Glutamatergic neuron (in vitro differentiated cells): Measurements from ENCODE around the gene AP4S1. TPM values are rescaled to one million over a fixed set of nuclear protein-coding genes. Genes with fewer than 3 reads are reported as not detected.

Experiments
- DNase-seq: peaks from one replicate; pipeline ENCODE4 v3.0.0; 2022
- H3K27ac Mint-ChIP-seq: one replicate; pipeline ENCODE4 v1.8.0; 2020; ENCODE audit warnings: mild to moderate bottlenecking, mixed read lengths, inconsistent platforms; ENCODE audit not compliant: unreplicated experiment
- H3K27me3 Mint-ChIP-seq: one replicate; pipeline ENCODE4 v1.8.0; 2020; ENCODE audit warnings: mild to moderate bottlenecking, moderate library complexity, mixed read lengths, inconsistent platforms; ENCODE audit not compliant: unreplicated experiment
- H3K36me3 Mint-ChIP-seq: one replicate; pipeline ENCODE4 v1.8.0; 2020; ENCODE audit warnings: mild to moderate bottlenecking, mixed read lengths, inconsistent platforms; ENCODE audit not compliant: unreplicated experiment
- H3K4me1 Mint-ChIP-seq: one replicate; pipeline ENCODE4 v1.8.0; 2020; ENCODE audit warnings: mild to moderate bottlenecking, low read depth, mixed read lengths, inconsistent platforms; ENCODE audit not compliant: unreplicated experiment
- H3K4me3 Mint-ChIP-seq: one replicate; pipeline ENCODE4 v1.8.0; 2020; ENCODE audit warnings: mild to moderate bottlenecking, mixed read lengths, inconsistent platforms; ENCODE audit not compliant: unreplicated experiment
- H3K9me3 Mint-ChIP-seq: one replicate; pipeline ENCODE4 v1.8.0; 2020; ENCODE audit warnings: mild to moderate bottlenecking, moderate library complexity, mixed read lengths, inconsistent platforms; ENCODE audit not compliant: unreplicated experiment
- total RNA-seq: library from RNA; stranded (reverse); fragmentation: NEBNext Ultra II Directional; extraction: Animal tissue kit (Norgen Biotek cat#: 25700); gene quantifications from one replicate; pipeline ENCODE4 v1.2.1, GENCODE V29; 2021; ENCODE audit not compliant: unreplicated experiment
- TF ChIP-seq, protein P1 (sequence below): fragments of 200-600 bp; sonication (generic); IDR thresholded peaks from one replicate; pipeline ENCODE4 v1.5.0; 2021; ENCODE audit not compliant: partially characterized antibody, unreplicated experiment

Gene AP4S1
- total RNA-seq, 1 donor from 2014 or later: 6.9 TPM

GRCh38 chr14:31118892-31119291 lies 93.4 kb downstream of the AP4S1 start:
- DNase-seq: no peak
- Mint-ChIP-seq H3K27ac (no peak overlapping the region), H3K4me3 (no peak overlapping the region), H3K9me3 (peaks cover 2% of the 10 kb centered on the region), H3K4me1 (no peaks in the 10 kb centered on the region), H3K27me3 (no peaks in the 10 kb centered on the region), H3K36me3 (no peaks in the 10 kb centered on the region)
- TF ChIP-seq, protein P1, sequence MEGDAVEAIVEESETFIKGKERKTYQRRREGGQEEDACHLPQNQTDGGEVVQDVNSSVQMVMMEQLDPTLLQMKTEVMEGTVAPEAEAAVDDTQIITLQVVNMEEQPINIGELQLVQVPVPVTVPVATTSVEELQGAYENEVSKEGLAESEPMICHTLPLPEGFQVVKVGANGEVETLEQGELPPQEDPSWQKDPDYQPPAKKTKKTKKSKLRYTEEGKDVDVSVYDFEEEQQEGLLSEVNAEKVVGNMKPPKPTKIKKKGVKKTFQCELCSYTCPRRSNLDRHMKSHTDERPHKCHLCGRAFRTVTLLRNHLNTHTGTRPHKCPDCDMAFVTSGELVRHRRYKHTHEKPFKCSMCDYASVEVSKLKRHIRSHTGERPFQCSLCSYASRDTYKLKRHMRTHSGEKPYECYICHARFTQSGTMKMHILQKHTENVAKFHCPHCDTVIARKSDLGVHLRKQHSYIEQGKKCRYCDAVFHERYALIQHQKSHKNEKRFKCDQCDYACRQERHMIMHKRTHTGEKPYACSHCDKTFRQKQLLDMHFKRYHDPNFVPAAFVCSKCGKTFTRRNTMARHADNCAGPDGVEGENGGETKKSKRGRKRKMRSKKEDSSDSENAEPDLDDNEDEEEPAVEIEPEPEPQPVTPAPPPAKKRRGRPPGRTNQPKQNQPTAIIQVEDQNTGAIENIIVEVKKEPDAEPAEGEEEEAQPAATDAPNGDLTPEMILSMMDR: no peak

DNA sequence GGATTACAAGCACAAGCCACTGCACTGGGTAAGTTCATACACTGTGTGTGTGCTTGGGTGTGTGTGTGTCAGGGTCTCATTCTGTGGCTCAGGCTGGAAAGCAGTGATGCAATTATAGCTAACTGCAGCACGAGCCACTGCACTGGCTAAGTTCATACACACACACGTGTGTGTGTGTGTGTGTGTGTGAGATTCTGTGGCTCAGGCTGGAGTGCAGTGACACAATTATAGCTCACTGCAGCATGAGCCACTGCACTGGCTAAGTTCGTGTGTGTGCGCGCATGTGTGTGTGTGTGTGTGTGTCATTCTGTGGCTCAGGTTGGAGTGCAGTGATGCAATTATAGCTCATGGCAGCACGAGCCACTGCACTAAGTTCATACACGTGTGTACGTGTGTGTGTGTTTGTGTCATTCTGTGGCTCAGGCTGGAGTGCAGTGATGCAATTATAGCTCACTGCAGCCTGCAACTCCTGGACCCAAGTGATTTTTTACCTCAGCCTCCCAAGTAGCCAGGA lies 96.7 kb downstream of the AP4S1 start:
- TF ChIP-seq, protein P1: no peak
- no peak overlapping the region for H3K27ac Mint-ChIP-seq
- H3K9me3 Mint-ChIP-seq: peaks cover 2% of the 10 kb centered on the region
- H3K4me1 Mint-ChIP-seq: no peaks in the 10 kb centered on the region
- no peak overlapping the region for H3K4me3 Mint-ChIP-seq
- DNase-seq: no peak
- no peaks in the 10 kb centered on the region for H3K36me3 Mint-ChIP-seq
- peaks cover 2% of the 10 kb centered on the region for H3K27me3 Mint-ChIP-seq

- H3K27ac Mint-ChIP-seq: peak overlapping the region; percentile 2
- TF ChIP-seq, protein P1: no peak
- H3K4me3 Mint-ChIP-seq: no peak overlapping the region
- H3K36me3 Mint-ChIP-seq: no peaks in the 10 kb centered on the region
- H3K9me3 Mint-ChIP-seq: peaks cover 2% of the 10 kb centered on the region
- peaks cover 2% of the 10 kb centered on the region for H3K27me3 Mint-ChIP-seq
- DNase-seq: no peak
- no peaks in the 10 kb centered on the region for H3K4me1 Mint-ChIP-seq
These were observed 97.5 kb downstream of the AP4S1 start for GRCh38 chr14:31122921-31123320.

DNA sequence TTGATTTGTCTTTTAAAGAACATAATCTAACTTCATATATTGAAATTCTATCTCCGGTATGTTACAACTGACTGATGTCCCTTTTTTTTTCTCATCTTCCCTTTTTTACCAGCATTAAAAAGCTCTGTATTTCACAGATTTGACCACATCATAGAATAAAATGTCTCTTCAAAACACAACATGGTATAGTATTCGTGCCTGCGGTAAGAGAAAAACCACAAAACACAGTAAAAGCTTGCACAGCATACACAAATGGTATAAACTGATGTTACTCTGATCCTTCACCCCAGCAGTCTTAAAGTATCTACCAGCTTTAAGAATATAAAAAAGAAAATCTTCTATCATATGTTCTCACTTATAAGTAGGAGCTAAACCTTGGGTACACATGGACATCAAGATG lies 98.7 kb downstream of the AP4S1 start:
- H3K36me3 Mint-ChIP-seq: peaks cover 3% of the 10 kb centered on the region
- no peak overlapping the region for H3K27ac Mint-ChIP-seq
- peaks cover 2% of the 10 kb centered on the region for H3K27me3 Mint-ChIP-seq
- H3K9me3 Mint-ChIP-seq: no peaks in the 10 kb centered on the region
- no peaks in the 10 kb centered on the region for H3K4me1 Mint-ChIP-seq
- TF ChIP-seq, protein P1: no peak
- DNase-seq: no peak
- no peak overlapping the region for H3K4me3 Mint-ChIP-seq

DNA sequence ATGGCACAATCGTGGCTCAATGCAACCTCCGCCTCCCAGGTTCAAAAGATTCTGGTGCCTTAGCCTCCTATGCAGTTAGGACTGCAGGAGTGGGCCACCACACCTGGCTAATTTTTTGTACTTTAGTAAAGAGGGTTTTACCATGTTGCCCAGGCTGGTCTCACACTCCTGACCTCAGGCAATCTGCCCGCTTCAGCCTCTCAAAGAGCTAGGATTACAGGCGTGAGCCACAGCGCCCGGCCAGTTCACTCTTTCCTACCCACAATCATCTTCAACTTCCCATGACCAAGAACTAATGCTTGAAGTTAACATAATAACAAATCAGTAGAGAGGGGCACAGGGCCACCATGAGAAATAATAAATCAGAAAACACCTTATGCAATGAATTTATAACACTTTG lies 99.8 kb downstream of the AP4S1 start:
- Mint-ChIP-seq H3K36me3 (peaks cover 5% of the 10 kb centered on the region), H3K9me3 (no peaks in the 10 kb centered on the region)

More for the DNA sequence above, 99.8 kb downstream of the AP4S1 start:
- H3K27ac Mint-ChIP-seq: peak overlapping the region; percentile 28
- no peaks in the 10 kb centered on the region for H3K4me1 Mint-ChIP-seq
- H3K4me3 Mint-ChIP-seq: no peak overlapping the region
- TF ChIP-seq, protein P1: no peak
- peaks cover 2% of the 10 kb centered on the region for H3K27me3 Mint-ChIP-seq
- DNase-seq: no peak
